Vagina (tissue), 2 donors: ENCODE data around the gene FLOT1.

Source experiments
- CTCF ChIP-seq, 3 experiments: fragments of 450-650 bp in 2 of 3; fragments of 200-600 bp in 1 of 3; sonication (generic) in 1 of 3; IDR thresholded peaks; one replicate each; pipeline ENCODE4 v1.5.1; 2017 to 2019; ENCODE audit warnings: antibody characterized with exemption in 3 of 3, mild to moderate bottlenecking in 2 of 3, moderate library complexity in 2 of 3
- POLR2A ChIP-seq, 2 donors: fragments of 450-650 bp; IDR thresholded peaks; one replicate each; pipeline ENCODE4 v1.6.1; 2017; ENCODE audit warnings: antibody characterized with exemption in 2 of 2, mild to moderate bottlenecking in 2 of 2, moderate library complexity in 2 of 2
- POLR2AphosphoS5 ChIP-seq, 2 donors: sonication (generic); formaldehyde crosslinking; IDR thresholded peaks; one replicate each; pipeline ENCODE4 v1.9.0; 2017; ENCODE audit warnings: antibody characterized with exemption in 2 of 2, mild to moderate bottlenecking in 2 of 2, low read depth in 1 of 2; ENCODE audit not compliant: insufficient read depth in 1 of 2

DNA sequence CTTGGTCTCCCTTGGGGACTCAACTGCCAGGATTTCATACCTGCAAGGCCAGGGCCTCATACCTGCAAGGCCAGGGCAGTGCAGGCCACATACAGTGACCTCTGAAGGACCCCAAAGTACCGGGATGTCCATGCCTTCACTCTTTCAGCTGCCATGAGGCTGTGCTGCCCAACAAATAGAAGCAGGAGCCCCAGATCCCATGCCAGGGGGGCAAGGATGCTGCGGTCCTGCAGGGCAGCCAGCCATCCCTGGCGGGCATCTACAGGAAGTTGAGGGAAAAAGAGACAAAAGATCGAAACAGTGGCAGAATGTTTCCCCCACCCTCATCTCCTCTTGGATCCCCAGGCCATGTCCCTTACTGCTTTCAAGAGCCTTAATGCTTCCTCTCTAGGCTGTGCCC, 52.5 kb downstream of the FLOT1 start:
- no peak for TF ChIP-seq POLR2A (IDR thresholded peaks at IDR 0.05)
- TF ChIP-seq CTCF (IDR thresholded peaks at IDR 0.05): no peak
- TF ChIP-seq POLR2AphosphoS5 (IDR thresholded peaks at IDR 0.05; ENCODE audit: insufficient read depth in 1 of 2, low read depth in 1 of 2): no peak
